DOHH2 (cell line): ENCODE measurements around the gene SNCAIP.

Experiments used
- EZH2phosphoT487 ChIP-seq: fragments of 200-600 bp; sonication (generic); IDR thresholded peaks from 2 replicates; pipeline ENCODE4 v1.6.1; 2017; ENCODE audit warnings: borderline replicate concordance, mild to moderate bottlenecking, antibody characterized with exemption, low read length, moderate library complexity, mixed read lengths
- TF ChIP-seq, protein P1 (sequence below): fragments of 200-600 bp; sonication (generic); IDR thresholded peaks from one replicate; pipeline ENCODE4 v1.5.1; 2014; ENCODE audit warnings: antibody characterized with exemption, mild to moderate bottlenecking, low read depth, low read length; ENCODE audit not compliant: poor library complexity, severe bottlenecking

DNA sequence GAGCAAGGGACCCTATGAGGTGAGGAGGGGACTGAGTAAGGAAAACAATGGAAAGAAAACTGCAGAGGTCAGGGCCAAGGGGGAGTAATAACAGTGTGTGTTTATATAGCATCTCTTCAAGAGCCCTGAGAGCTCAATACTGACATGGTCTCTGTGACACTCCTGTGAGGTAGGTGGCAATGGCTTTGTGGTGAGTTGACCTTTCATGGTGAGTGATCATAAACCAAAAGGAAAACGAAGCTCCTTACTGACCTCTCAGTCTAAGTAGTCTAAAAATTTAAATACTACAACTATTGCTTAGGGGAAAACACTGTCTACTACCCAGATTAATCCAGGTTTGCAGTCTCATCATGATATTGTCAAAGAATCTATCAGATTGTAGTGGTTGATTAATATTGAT is 130.9 kb downstream of the SNCAIP start:
- TF ChIP-seq, protein P1, sequence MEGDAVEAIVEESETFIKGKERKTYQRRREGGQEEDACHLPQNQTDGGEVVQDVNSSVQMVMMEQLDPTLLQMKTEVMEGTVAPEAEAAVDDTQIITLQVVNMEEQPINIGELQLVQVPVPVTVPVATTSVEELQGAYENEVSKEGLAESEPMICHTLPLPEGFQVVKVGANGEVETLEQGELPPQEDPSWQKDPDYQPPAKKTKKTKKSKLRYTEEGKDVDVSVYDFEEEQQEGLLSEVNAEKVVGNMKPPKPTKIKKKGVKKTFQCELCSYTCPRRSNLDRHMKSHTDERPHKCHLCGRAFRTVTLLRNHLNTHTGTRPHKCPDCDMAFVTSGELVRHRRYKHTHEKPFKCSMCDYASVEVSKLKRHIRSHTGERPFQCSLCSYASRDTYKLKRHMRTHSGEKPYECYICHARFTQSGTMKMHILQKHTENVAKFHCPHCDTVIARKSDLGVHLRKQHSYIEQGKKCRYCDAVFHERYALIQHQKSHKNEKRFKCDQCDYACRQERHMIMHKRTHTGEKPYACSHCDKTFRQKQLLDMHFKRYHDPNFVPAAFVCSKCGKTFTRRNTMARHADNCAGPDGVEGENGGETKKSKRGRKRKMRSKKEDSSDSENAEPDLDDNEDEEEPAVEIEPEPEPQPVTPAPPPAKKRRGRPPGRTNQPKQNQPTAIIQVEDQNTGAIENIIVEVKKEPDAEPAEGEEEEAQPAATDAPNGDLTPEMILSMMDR: no peak
- TF ChIP-seq EZH2phosphoT487: no peak
